Adrenal gland (tissue), 12 donors: ENCODE results near the gene LAD1. TPM values are rescaled to one million over a fixed set of nuclear protein-coding genes. Genes with fewer than 3 reads are reported as not detected.

Source experiments
- DNase-seq, 7 donors: peaks; one replicate each; pipeline ENCODE4 v3.0.0-alpha.2; 2019 to 2020
- H3K27ac ChIP-seq, 5 donors: fragments of 200-600 bp; sonication (generic) in 4 of 5; 1 replicate in 3 of 5; 2 replicates in 2 of 5; pipeline versions ENCODE4 v1.5.1 to v1.8.0; 2016 to 2020; ENCODE audit warnings: mild to moderate bottlenecking in 1 of 5
- H3K27me3 ChIP-seq: fragments of 200-600 bp; 2 replicates; pipeline ENCODE4 v1.8.0; 2021
- H3K36me3 ChIP-seq, 2 donors: fragments of 200-600 bp; replicated peaks in 1 of 2; 1 replicate in 1 of 2; 2 replicates in 1 of 2; pipeline versions ENCODE4 v1.5.1 to v1.8.0; 2018 to 2022
- H3K4me1 ChIP-seq, 2 donors: fragments of 200-600 bp; replicated peaks in 1 of 2; 1 replicate in 1 of 2; 2 replicates in 1 of 2; pipeline versions ENCODE4 v1.5.1 to v1.8.0; 2018 to 2021
- H3K4me3 ChIP-seq, 4 donors: fragments of 200-600 bp; sonication (generic) in 3 of 4; one replicate each; pipeline ENCODE4 v1.5.1; 2016 to 2018
- H3K9me3 ChIP-seq, 3 donors: fragments of 200-600 bp; sonication (generic) in 1 of 3; replicated peaks in 1 of 3; 1 replicate in 2 of 3; 2 replicates in 1 of 3; pipeline versions ENCODE4 v1.5.1 to v1.8.0; 2016 to 2021
- POLR2A ChIP-seq, 2 donors: fragments of 450-650 bp; IDR thresholded peaks; one replicate each; pipeline ENCODE4 v1.6.1; 2017; ENCODE audit warnings: antibody characterized with exemption in 2 of 2, mild to moderate bottlenecking in 2 of 2, moderate library complexity in 1 of 2
- WGBS, 4 donors: extraction: QIAGEN DNeasy Blood & Tissue Kit in 2 of 4; methylation state at CpG; one replicate each; pipeline versions ENCODE4 v1.1.5 to v1.1.7; 2013 to 2017; 5-methylcytosine and 5-hydroxymethylcytosine counted together
- intact Hi-C, 2 donors: fragments of 100-400 bp; cut with DNase I; formaldehyde crosslinking; loops; one replicate each; pipeline versions ENCODE4 v1.14.1 to v1.15.0; 2022 to 2023
- polyA plus RNA-seq, 3 donors: library from polyadenylated mRNA; stranded (reverse); fragments of 200-250 nt in 2 of 3; fragments of 350-450 nt in 1 of 3; fragmentation: Illumina TruSeq in 1 of 3; extraction: RNeasy Lipid Tissue Mini Kit (QIAGEN cat#74804) in 1 of 3; gene quantifications; one replicate each; pipeline ENCODE4 v1.2.3, GENCODE V29; 2013 to 2014
- total RNA-seq, 9 donors: library from RNA; depleted of rRNA in 4 of 9; stranded (reverse); fragments of >200 nt in 4 of 9; fragments of 120-200 nt in 1 of 9; fragmentation: NEBNext Ultra II Directional in 1 of 9; extraction: Animal tissue kit (Norgen Biotek cat#: 25700) in 1 of 9; gene quantifications; one replicate each; pipeline versions ENCODE4 v1.1.0 to v1.2.4, GENCODE V29; 2013 to 2023
- TF ChIP-seq, protein P1 (sequence below), 6 experiments: fragments of 450-650 bp in 4 of 6; fragments of 200-600 bp in 2 of 6; sonication (generic) in 1 of 6; IDR thresholded peaks; 1 replicate in 5 of 6; 2 replicates in 1 of 6; pipeline versions ENCODE4 v1.5.1 to v1.8.0; 2016 to 2021; ENCODE audit warnings: antibody characterized with exemption in 6 of 6, mild to moderate bottlenecking in 2 of 6, moderate library complexity in 1 of 6
- donor health status: healthy with polysubstance abuse.
- donor health status: Bipolar disorder and iron deficiency.
- donor health status: DM: yes; HTN: yes; CAD: no.
- donor health status: DM: no; HTN: no; CAD: no.
- donor health status: DM: no; HTN: no; CAD: no.
- donor health status: DM: yes; HTN: yes; CAD: no.

Gene LAD1
- total and polyA plus RNA-seq, 12 donors = 0.08 to 0.61 (median 0.17) TPM; not detected in 7

GRCh38 chr1:201374364-201374763 is 24.8 kb downstream of the LAD1 start:
- no peaks in the 10 kb centered on the region for H3K9me3 ChIP-seq
- no peak overlapping the region for H3K27ac ChIP-seq
- DNase-seq = no peak
- WGBS, 4 donors = 36 to 39% (median 37%) methylated on average over 7 of the region's 7 CpGs
- TF ChIP-seq, protein P1, sequence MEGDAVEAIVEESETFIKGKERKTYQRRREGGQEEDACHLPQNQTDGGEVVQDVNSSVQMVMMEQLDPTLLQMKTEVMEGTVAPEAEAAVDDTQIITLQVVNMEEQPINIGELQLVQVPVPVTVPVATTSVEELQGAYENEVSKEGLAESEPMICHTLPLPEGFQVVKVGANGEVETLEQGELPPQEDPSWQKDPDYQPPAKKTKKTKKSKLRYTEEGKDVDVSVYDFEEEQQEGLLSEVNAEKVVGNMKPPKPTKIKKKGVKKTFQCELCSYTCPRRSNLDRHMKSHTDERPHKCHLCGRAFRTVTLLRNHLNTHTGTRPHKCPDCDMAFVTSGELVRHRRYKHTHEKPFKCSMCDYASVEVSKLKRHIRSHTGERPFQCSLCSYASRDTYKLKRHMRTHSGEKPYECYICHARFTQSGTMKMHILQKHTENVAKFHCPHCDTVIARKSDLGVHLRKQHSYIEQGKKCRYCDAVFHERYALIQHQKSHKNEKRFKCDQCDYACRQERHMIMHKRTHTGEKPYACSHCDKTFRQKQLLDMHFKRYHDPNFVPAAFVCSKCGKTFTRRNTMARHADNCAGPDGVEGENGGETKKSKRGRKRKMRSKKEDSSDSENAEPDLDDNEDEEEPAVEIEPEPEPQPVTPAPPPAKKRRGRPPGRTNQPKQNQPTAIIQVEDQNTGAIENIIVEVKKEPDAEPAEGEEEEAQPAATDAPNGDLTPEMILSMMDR (IDR thresholded peaks at IDR 0.05) = no peak
- no peak for TF ChIP-seq POLR2A (IDR thresholded peaks at IDR 0.05)
- no peaks in the 10 kb centered on the region for H3K36me3 ChIP-seq
- intact Hi-C loops = no loop called here
- H3K4me3 ChIP-seq = no peak overlapping the region
- H3K27me3 ChIP-seq = peaks cover 3% of the 10 kb centered on the region
- no peaks in the 10 kb centered on the region for H3K4me1 ChIP-seq

DNA sequence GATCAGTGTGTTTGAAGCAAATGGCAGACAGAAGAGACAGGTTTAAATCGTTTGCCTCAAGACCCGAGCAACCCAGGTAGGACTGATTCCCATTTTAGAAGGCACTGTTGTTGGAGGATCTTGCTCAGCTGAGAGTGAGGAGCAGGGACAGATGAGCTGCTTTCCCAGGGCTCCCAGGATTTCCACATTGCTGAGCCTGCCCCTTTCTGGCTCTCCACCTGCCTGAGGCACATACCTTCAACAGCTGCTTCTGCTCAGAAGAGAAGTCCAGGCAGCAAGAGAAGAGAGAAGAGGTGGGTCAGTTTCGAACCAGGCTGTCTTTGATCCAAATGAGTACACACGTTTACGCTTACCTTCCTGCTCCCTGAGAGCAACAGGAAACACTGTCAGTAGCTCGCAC is 27.3 kb downstream of the LAD1 start:
- peaks cover 3% of the 10 kb centered on the region for H3K27me3 ChIP-seq
- H3K4me1 ChIP-seq = no peaks in the 10 kb centered on the region
- H3K36me3 ChIP-seq = no peaks in the 10 kb centered on the region
- 56 to 65% (median 62%) methylated on average over 6 of the region's 6 CpGs for WGBS, 4 donors
- no peak for DNase-seq
- no peak overlapping the region for H3K27ac ChIP-seq
- H3K4me3 ChIP-seq = no peak overlapping the region
- no peaks in the 10 kb centered on the region for H3K9me3 ChIP-seq
- intact Hi-C loops = no loop called here
- TF ChIP-seq, protein P1 (IDR thresholded peaks at IDR 0.05) = no peak
- no peak for TF ChIP-seq POLR2A (IDR thresholded peaks at IDR 0.05)

DNA sequence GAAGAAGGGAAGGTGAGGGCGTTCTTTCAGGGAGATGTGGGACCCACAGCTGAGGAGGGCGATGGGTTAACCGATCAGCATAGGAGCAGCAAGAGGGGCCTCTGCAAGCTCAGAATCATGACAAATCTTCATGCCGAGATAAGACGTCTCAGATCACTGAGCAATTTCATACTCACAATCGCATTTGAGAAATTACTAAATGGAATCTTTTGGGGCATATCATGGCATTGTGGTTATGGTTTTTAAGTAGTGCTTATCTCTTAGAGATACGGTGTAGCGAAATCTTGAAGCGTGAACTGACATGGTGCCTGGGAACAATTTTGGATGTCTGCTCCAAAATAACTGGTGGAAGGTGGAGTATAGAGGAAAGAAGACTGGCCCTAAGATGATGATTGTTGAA is 27.8 kb downstream of the LAD1 start:
- peaks cover 3% of the 10 kb centered on the region for H3K27me3 ChIP-seq
- 62 to 76% (median 67%) methylated on average over 9 of the region's 9 CpGs for WGBS, 4 donors
- TF ChIP-seq POLR2A (IDR thresholded peaks at IDR 0.05) = no peak
- TF ChIP-seq, protein P1 (IDR thresholded peaks at IDR 0.05) = no peak
- intact Hi-C loops = no loop called here
- H3K4me1 ChIP-seq = no peaks in the 10 kb centered on the region
- no peak overlapping the region for H3K27ac ChIP-seq
- H3K9me3 ChIP-seq = no peaks in the 10 kb centered on the region
- DNase-seq = no peak
- H3K36me3 ChIP-seq = no peaks in the 10 kb centered on the region
- no peak overlapping the region for H3K4me3 ChIP-seq

GRCh38 chr1:201370500-201370899 is 28.6 kb downstream of the LAD1 start:
- Histone ChIP-seq H3K9me3 (no peaks in the 10 kb centered on the region), H3K27me3 (peaks cover 3% of the 10 kb centered on the region), H3K27ac (no peak overlapping the region), H3K36me3 (no peaks in the 10 kb centered on the region), H3K4me1 (no peaks in the 10 kb centered on the region), H3K4me3 (no peak overlapping the region)
- 42 to 71% (median 58%) methylated on average over 3 of the region's 3 CpGs for WGBS, 4 donors
- no peak for DNase-seq
- intact Hi-C loops = no loop called here
- TF ChIP-seq, protein P1 (IDR thresholded peaks at IDR 0.05) = no peak
- no peak for TF ChIP-seq POLR2A (IDR thresholded peaks at IDR 0.05)
